Measurements from ENCODE around the gene CYB561A3. TPM values are rescaled to one million over a fixed set of nuclear protein-coding genes. Genes with fewer than 3 reads are reported as not detected.

Gene CYB561A3
- total and polyA plus RNA-seq, 4 experiments from 2014 or later, result 40.1 to 95.7 (median 45.9) TPM

DNA sequence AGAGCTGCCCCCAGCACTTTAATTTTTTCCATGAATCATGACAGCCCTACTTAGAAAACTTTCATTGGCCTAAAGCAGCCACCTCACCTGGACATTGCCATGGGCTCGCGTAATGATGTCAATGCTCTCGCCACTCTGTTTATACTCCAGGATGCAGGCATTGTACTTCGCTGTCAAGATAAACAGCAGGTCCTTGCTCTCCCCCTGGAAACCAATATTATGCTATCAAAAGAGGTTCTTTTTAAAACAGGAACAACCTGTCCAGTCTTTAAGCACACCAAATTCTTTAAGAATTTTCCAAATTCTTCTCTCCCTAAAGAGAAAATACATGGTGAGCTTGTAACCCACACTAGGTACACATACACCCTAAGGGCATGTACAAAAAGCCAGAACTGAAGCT is 31.8 kb downstream of the CYB561A3 start:
- H3K27ac Mint-ChIP-seq, result peak overlapping the region in 2 of 7 donors; percentile 17 to 49
- ChIA-PET POLR2A (ENCODE audit: partially characterized antibody) (no interaction called here), CTCF (ENCODE audit: partially characterized antibody) (interaction anchor here (1.0 to 1.5 kb wide), 2 partner anchors 56 to 105 kb away, joined by 6 to 8 read pairs; no protein-coding TSS in a partner anchor)
- Histone ChIP-seq H3K4me1 (ENCODE audit: insufficient read depth, low read length) (peaks cover 29% of the 10 kb centered on the region), H3K36me3 (ENCODE audit: insufficient read depth, low read length) (peaks cover 37% of the 10 kb centered on the region), H3K27me3 (ENCODE audit: insufficient read depth, low read length) (no peaks in the 10 kb centered on the region), H3K27ac (ENCODE audit: low read depth, low read length) (no peak overlapping the region), H3K9me3 (ENCODE audit: control insufficient read depth in 1 of 2, low read length in 2 of 2) (no peaks in the 10 kb centered on the region), H3K4me3 (ENCODE audit: low read length in 2 of 2) (no peak overlapping the region)
- intact Hi-C loops (cut with micrococcal nuclease), result no loop called here
- no peak overlapping the region for H3K4me3 Mint-ChIP-seq
- peaks cover 0 to 4% (median 0%) of the 10 kb centered on the region in 8 donors for H3K9me3 Mint-ChIP-seq
- peaks cover 47 to 56% of the 10 kb centered on the region in 2 donors for H3K36me3 Mint-ChIP-seq
- peaks cover 34 to 65% (median 48%) of the 10 kb centered on the region in 4 donors for H3K4me1 Mint-ChIP-seq
- no peak for DNase-seq
- H3K27me3 Mint-ChIP-seq, result no peaks in the 10 kb centered on the region

DNA sequence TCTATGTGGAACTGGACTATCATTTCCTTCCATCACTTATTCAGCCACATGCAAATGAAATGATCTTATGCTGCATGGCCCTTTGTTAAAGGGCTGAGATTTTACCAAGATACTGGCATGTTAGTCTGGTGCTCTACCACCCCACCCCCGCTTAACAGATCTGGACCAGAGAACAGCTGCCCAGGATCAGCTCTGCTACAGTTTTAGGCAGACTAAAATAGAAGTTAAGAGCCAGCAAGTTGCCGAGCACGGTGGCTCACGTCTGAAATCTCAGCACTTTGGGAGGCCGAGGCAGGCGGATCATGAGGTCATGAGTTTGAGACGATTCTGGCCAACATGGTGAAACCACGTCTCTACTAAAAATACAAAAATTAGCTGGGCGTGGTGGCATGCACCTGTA is 33.3 kb downstream of the CYB561A3 start:
- H3K36me3 ChIP-seq (ENCODE audit: insufficient read depth, low read length), result peaks cover 49% of the 10 kb centered on the region
- Mint-ChIP-seq H3K27ac (peak overlapping the region in 1 of 7 donors; percentile 37), H3K9me3 (peaks cover 0 to under 1% (median 0%) of the 10 kb centered on the region in 8 donors), H3K27me3 (no peaks in the 10 kb centered on the region), H3K4me3 (no peak overlapping the region), H3K4me1 (peaks cover 28 to 55% (median 38%) of the 10 kb centered on the region in 4 donors), H3K36me3 (peaks cover 59 to 69% of the 10 kb centered on the region in 2 donors)
- no peaks in the 10 kb centered on the region for H3K9me3 ChIP-seq (ENCODE audit: control insufficient read depth in 1 of 2, low read length in 2 of 2)
- no peak for DNase-seq
- no peak overlapping the region for H3K4me3 ChIP-seq (ENCODE audit: low read length in 2 of 2)
- H3K4me1 ChIP-seq (ENCODE audit: insufficient read depth, low read length), result peaks cover 22% of the 10 kb centered on the region
- intact Hi-C loops (cut with micrococcal nuclease), result no loop called here
- no peaks in the 10 kb centered on the region for H3K27me3 ChIP-seq (ENCODE audit: insufficient read depth, low read length)
- no peak overlapping the region for H3K27ac ChIP-seq (ENCODE audit: low read depth, low read length)
- ChIA-PET CTCF (ENCODE audit: partially characterized antibody) (interaction anchor here (1.5 to 1.6 kb wide), 2 partner anchors 8 to 15 kb away, joined by 3 to 11 read pairs; no protein-coding TSS in a partner anchor), POLR2A (ENCODE audit: partially characterized antibody) (no interaction called here)

DNA sequence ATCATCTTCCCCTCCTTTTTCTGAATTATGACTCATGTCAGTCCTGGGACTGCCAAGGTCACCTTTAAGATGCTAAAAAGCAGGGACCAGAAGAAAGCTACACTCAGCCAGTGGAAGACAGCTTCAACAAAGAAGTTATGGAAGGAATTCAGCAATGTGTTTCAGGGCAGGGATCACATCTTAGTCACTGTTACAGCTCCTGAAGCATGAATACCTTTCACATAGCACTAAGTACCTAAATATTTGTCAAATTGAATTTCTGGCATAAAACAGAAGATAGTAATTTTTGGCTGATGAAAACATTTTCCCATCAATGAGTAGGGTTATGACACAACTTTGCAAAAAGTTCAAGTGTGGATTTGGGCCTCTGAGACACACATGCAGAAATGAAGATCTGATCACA is 34.0 kb downstream of the CYB561A3 start:
- POLR2A ChIA-PET (ENCODE audit: partially characterized antibody), result interaction anchor here (0.8 kb wide), 1 partner anchor 9 kb away, joined by 3 read pairs; no protein-coding TSS in a partner anchor
- intact Hi-C loops (cut with micrococcal nuclease), result no loop called here
- peaks cover 26 to 50% (median 34%) of the 10 kb centered on the region in 4 donors for H3K4me1 Mint-ChIP-seq

DNA sequence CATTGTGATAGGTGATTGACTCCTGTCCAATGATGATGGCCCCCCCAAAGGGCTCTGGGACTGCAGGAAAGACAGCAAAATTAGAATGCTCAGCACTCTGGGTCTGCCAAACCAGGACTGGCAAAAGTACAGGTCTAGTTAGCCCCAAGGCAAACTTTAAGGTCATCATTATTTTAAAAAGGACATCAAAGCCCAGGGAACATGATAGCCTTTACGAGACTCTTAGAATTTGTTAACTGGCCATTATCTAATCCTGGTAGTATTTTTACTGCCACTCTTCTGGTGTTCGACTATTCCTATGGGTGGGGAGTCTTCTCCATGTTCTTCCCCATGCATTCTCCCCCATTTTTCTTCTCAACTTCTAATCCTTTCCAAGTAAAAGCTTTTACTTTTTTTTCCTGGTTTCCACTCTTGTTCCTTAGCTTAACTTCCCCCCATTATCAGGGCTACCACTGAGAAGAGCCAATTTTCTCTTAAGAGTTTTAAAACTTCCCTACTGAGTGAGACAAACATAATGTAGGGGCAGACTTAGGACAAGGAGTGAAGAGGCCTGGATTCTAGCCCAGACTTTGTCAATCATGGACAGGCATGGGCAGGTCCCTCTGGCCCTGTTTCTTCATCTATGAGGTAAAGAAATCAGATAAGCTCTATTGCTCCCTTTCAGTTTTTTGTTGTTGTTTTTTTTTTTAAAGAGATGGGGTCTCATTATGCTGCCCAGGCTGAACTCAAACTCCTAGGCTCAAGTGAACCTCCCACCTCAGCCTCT is 35.9 kb downstream of the CYB561A3 start:
- no peak for DNase-seq
- no peak overlapping the region for H3K4me3 Mint-ChIP-seq
- ChIA-PET POLR2A (ENCODE audit: partially characterized antibody) (interaction anchor here (0.8 kb wide), 1 partner anchor 11 kb away, joined by 3 read pairs; no protein-coding TSS in a partner anchor), CTCF (ENCODE audit: partially characterized antibody) (interaction anchor here (2.4 kb wide), 1 partner anchor 59 kb away, joined by 15 read pairs; no protein-coding TSS in a partner anchor)
- H3K9me3 Mint-ChIP-seq, result no peaks in the 10 kb centered on the region
- H3K36me3 Mint-ChIP-seq, result peaks cover 75 to 81% of the 10 kb centered on the region in 2 donors
- Histone ChIP-seq H3K27me3 (ENCODE audit: insufficient read depth, low read length) (no peaks in the 10 kb centered on the region), H3K4me1 (ENCODE audit: insufficient read depth, low read length) (peaks cover 3% of the 10 kb centered on the region), H3K27ac (ENCODE audit: low read depth, low read length) (no peak overlapping the region), H3K4me3 (ENCODE audit: low read length in 2 of 2) (no peak overlapping the region), H3K36me3 (ENCODE audit: insufficient read depth, low read length) (peaks cover 72% of the 10 kb centered on the region), H3K9me3 (ENCODE audit: control insufficient read depth in 1 of 2, low read length in 2 of 2) (no peaks in the 10 kb centered on the region)
- peak overlapping the region in 2 of 7 donors; percentile 4 to 7 for H3K27ac Mint-ChIP-seq
- peaks cover 11 to 31% (median 17%) of the 10 kb centered on the region in 4 donors for H3K4me1 Mint-ChIP-seq
- no peaks in the 10 kb centered on the region for H3K27me3 Mint-ChIP-seq
- intact Hi-C loops (cut with micrococcal nuclease), result no loop called here

More for the DNA sequence above, 34.0 kb downstream of the CYB561A3 start:
- H3K36me3 Mint-ChIP-seq, result peaks cover 63 to 76% of the 10 kb centered on the region in 2 donors
- CTCF ChIA-PET (ENCODE audit: partially characterized antibody), result interaction anchor here (1.0 to 2.4 kb wide), 5 partner anchors 8 to 108 kb away, joined by 3 to 15 read pairs (median 3); no protein-coding TSS in a partner anchor
- H3K4me3 Mint-ChIP-seq, result no peak overlapping the region
- no peaks in the 10 kb centered on the region for H3K27me3 ChIP-seq (ENCODE audit: insufficient read depth, low read length)
- peaks cover 20% of the 10 kb centered on the region for H3K4me1 ChIP-seq (ENCODE audit: insufficient read depth, low read length)
- H3K9me3 Mint-ChIP-seq, result no peaks in the 10 kb centered on the region
- H3K27ac ChIP-seq (ENCODE audit: low read depth, low read length), result no peak overlapping the region
- no peak overlapping the region for H3K4me3 ChIP-seq (ENCODE audit: low read length in 2 of 2)
- no peaks in the 10 kb centered on the region for H3K9me3 ChIP-seq (ENCODE audit: control insufficient read depth in 1 of 2, low read length in 2 of 2)
- H3K27me3 Mint-ChIP-seq, result no peaks in the 10 kb centered on the region
- DNase-seq, result no peak
- peaks cover 56% of the 10 kb centered on the region for H3K36me3 ChIP-seq (ENCODE audit: insufficient read depth, low read length)
- H3K27ac Mint-ChIP-seq, result peak overlapping the region in 2 of 7 donors; percentile 24 to 79

DNA sequence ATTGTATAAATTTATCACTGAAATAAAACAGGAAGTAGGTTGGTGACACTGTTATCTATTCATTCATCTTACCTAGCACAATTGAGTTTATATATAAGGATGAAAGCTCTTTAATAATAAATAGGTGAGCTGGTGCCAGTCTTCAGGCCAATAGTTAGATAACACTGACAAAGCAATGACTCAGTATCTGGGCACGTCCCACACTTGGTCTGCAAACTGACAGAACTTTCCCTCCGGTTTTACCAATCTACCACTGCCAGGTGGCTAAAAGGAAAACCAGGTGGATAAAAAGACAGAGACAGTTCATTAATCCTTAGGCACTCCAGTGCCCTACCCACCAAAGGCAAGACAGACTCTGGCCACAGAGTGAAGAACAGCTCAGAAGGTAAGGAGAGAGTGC is 46.4 kb downstream of the CYB561A3 start:
- H3K4me1 ChIP-seq (ENCODE audit: insufficient read depth, low read length), result no peaks in the 10 kb centered on the region
- POLR2A ChIA-PET (ENCODE audit: partially characterized antibody), result no interaction called here
- no peak overlapping the region for H3K4me3 ChIP-seq (ENCODE audit: low read length in 2 of 2)
- peaks cover 70% of the 10 kb centered on the region for H3K36me3 ChIP-seq (ENCODE audit: insufficient read depth, low read length)
- Mint-ChIP-seq H3K36me3 (peaks cover 32 to 70% of the 10 kb centered on the region in 2 donors), H3K4me1 (no peaks in the 10 kb centered on the region), H3K27me3 (no peaks in the 10 kb centered on the region), H3K27ac (no peak overlapping the region), H3K9me3 (no peaks in the 10 kb centered on the region), H3K4me3 (no peak overlapping the region)
- DNase-seq, result no peak
- no peak overlapping the region for H3K27ac ChIP-seq (ENCODE audit: low read depth, low read length)
- H3K27me3 ChIP-seq (ENCODE audit: insufficient read depth, low read length), result no peaks in the 10 kb centered on the region
- CTCF ChIA-PET (ENCODE audit: partially characterized antibody), result interaction anchor here (1.4 to 1.5 kb wide), 2 partner anchors 19 to 120 kb away, joined by 4 read pairs; no protein-coding TSS in a partner anchor
- intact Hi-C loops (cut with micrococcal nuclease), result no loop called here
- H3K9me3 ChIP-seq (ENCODE audit: control insufficient read depth in 1 of 2, low read length in 2 of 2), result no peaks in the 10 kb centered on the region

DNA sequence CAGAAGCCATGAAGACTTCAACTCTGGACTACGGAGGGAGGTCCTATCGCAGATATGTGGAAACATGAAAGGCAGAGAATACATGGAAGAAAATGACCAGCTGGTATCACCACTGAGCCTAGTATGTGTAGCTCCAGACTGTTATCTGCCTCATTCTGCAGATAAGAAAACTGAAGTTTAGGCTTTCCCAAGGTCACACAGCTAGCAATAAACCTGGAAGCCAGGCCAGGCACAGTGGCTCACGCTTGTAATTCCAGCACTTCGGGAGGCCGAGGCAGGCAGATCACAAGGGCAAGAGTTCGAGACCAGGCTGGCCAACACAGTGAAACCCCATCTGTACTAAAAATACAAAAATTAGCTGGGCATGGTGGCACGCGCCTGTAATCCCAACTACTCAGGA is 50.9 kb downstream of the CYB561A3 start:
- Histone ChIP-seq H3K4me1 (ENCODE audit: insufficient read depth, low read length) (no peaks in the 10 kb centered on the region), H3K27me3 (ENCODE audit: insufficient read depth, low read length) (no peaks in the 10 kb centered on the region), H3K36me3 (ENCODE audit: insufficient read depth, low read length) (peaks cover 87% of the 10 kb centered on the region), H3K4me3 (ENCODE audit: low read length in 2 of 2) (no peak overlapping the region), H3K27ac (ENCODE audit: low read depth, low read length) (no peak overlapping the region), H3K9me3 (ENCODE audit: control insufficient read depth in 1 of 2, low read length in 2 of 2) (no peaks in the 10 kb centered on the region)
- Mint-ChIP-seq H3K4me1 (no peaks in the 10 kb centered on the region), H3K27me3 (no peaks in the 10 kb centered on the region), H3K27ac (no peak overlapping the region), H3K36me3 (peaks cover 20 to 37% of the 10 kb centered on the region in 2 donors), H3K4me3 (no peak overlapping the region), H3K9me3 (no peaks in the 10 kb centered on the region)
- intact Hi-C loops (cut with micrococcal nuclease), result no loop called here
- no peak for DNase-seq
- CTCF ChIA-PET (ENCODE audit: partially characterized antibody), result no interaction called here
- POLR2A ChIA-PET (ENCODE audit: partially characterized antibody), result interaction anchor here (0.6 kb wide), 1 partner anchor 25 kb away, joined by 3 read pairs; no protein-coding TSS in a partner anchor

DNA sequence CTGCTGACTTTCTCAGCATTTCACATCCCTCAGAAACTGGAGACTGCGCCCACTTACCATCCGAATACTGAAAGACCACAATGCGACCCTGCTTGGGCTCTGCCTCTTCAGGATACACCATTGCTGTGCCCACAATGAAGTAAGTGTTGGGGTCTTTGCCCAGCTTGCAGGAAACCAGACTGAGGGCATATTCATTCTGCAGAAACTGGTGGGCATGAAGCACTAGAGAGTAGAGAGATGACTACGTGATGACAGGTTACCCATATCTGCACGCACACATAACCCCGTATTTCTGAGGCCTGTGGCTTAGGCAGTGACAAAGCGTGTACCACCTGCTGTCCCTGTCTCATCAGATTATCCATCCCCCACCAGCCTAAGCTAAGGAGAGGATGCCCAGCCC is 51.9 kb downstream of the CYB561A3 start:
- Mint-ChIP-seq H3K4me3 (no peak overlapping the region), H3K4me1 (no peaks in the 10 kb centered on the region), H3K27ac (no peak overlapping the region), H3K27me3 (no peaks in the 10 kb centered on the region), H3K36me3 (peaks cover 23 to 31% of the 10 kb centered on the region in 2 donors), H3K9me3 (no peaks in the 10 kb centered on the region)
- intact Hi-C loops (cut with micrococcal nuclease), result no loop called here
- Histone ChIP-seq H3K36me3 (ENCODE audit: insufficient read depth, low read length) (peaks cover 86% of the 10 kb centered on the region), H3K27ac (ENCODE audit: low read depth, low read length) (no peak overlapping the region), H3K4me3 (ENCODE audit: low read length in 2 of 2) (no peak overlapping the region), H3K9me3 (ENCODE audit: control insufficient read depth in 1 of 2, low read length in 2 of 2) (no peaks in the 10 kb centered on the region), H3K27me3 (ENCODE audit: insufficient read depth, low read length) (no peaks in the 10 kb centered on the region), H3K4me1 (ENCODE audit: insufficient read depth, low read length) (no peaks in the 10 kb centered on the region)
- ChIA-PET POLR2A (ENCODE audit: partially characterized antibody) (no interaction called here), CTCF (ENCODE audit: partially characterized antibody) (no interaction called here)
- DNase-seq, result no peak

Data from CD4-positive, alpha-beta memory T cell (primary cell).